Activated T-cell treated with anti-CD3 and anti-CD28 coated beads, Interleukin-2, amount 50 U/mL, for 48 hours (primary cell): ENCODE data around the gene PYCR2.

ENCODE experiments used
- DNase-seq, 2 experiments: peaks; one replicate each; pipeline ENCODE4 v3.0.0-alpha.2; 2020

PYCR2 gene

DNA sequence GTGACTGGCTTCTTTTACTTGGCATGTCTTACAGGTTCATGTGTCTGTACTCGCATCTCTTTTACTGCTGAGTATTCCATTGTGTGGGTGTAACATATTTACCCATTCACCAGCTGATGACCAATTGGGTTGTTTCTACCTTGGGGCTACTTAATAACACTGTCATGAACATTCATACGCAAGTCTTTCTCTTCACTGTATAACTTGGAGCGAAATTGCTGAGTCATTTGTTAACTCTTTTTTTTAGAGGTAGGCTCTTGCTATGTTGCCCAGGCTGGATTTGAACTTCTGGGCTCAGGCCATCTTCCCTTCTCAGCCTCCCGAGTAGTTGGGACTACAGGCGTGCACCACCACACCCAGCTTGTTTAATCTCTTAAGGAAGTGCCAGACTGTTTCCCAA lies 6.5 kb downstream of the PYCR2 start:
- no peak for DNase-seq

- no peak for DNase-seq
These were observed 6.9 kb downstream of the PYCR2 start for GRCh38 chr1:225917101-225917500.

- DNase-seq: no peak
These were observed 8.5 kb downstream of the PYCR2 start for GRCh38 chr1:225915538-225915991.

- DNase-seq: no peak
These were observed 9.1 kb downstream of the PYCR2 start for GRCh38 chr1:225914947-225915346.

GRCh38 chr1:225914391-225914790 lies 9.7 kb downstream of the PYCR2 start:
- DNase-seq: no peak

GRCh38 chr1:225911191-225912130 lies 12.6 kb downstream of the PYCR2 start:
- peak; percentile 82 to 88 for DNase-seq

GRCh38 chr1:225909477-225909876 lies 14.6 kb downstream of the PYCR2 start:
- no peak for DNase-seq

GRCh38 chr1:225908773-225909172 lies 15.3 kb downstream of the PYCR2 start:
- DNase-seq: no peak

GRCh38 chr1:225908013-225908640 lies 15.9 kb downstream of the PYCR2 start:
- no peak for DNase-seq

- no peak for DNase-seq
These were observed 16.7 kb downstream of the PYCR2 start for GRCh38 chr1:225907341-225907740.

- no peak for DNase-seq
These were observed 17.6 kb downstream of the PYCR2 start for GRCh38 chr1:225906467-225906866.

GRCh38 chr1:225903623-225904022 lies 20.4 kb downstream of the PYCR2 start:
- DNase-seq: no peak

DNA sequence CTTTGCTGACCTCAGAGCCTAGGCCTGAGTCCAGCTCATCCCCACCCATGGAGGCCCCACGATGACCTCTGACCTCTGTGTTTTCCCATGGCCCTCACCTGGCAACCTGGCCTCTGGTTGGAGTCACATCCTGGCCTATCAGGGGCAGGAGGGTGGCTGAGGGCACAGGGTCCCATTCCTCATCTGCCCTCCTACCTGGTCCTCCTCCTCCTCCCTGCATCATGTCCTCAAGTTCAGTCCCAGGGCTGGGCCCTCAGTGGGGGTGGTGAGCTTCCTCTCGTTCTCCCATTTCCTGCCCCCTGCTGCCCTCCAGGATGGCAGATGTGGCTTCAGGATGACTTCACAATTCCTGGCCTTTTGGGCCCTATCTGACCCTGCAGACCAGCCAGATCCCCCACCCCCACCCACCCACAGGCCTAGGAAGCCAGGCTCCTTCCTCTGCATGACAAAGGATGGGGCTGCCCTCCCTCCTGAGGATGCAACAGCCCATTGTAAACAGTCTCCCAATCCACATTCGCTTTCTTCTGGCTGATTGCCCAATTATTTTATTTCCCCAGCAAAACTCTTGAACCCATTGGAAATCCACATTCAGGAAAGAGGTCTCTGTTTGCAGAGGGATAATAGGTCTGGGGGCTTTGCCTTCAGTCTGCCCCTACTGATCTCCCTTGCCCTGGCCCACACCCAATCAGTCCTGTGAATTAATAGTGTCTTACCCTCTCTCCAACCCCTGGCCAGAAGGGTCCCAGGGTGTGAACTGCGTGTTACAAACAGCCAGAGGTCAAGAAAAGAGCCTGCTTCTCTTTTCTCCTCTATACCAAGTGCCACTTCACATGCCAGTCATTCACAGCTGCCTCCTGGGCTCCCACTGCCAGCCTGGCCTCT lies 24.8 kb downstream of the PYCR2 start:
- no peak for DNase-seq

GRCh38 chr1:225897595-225898514 lies 26.2 kb downstream of the PYCR2 start:
- peak in 1 of 2 experiments; percentile 40 for DNase-seq

DNA sequence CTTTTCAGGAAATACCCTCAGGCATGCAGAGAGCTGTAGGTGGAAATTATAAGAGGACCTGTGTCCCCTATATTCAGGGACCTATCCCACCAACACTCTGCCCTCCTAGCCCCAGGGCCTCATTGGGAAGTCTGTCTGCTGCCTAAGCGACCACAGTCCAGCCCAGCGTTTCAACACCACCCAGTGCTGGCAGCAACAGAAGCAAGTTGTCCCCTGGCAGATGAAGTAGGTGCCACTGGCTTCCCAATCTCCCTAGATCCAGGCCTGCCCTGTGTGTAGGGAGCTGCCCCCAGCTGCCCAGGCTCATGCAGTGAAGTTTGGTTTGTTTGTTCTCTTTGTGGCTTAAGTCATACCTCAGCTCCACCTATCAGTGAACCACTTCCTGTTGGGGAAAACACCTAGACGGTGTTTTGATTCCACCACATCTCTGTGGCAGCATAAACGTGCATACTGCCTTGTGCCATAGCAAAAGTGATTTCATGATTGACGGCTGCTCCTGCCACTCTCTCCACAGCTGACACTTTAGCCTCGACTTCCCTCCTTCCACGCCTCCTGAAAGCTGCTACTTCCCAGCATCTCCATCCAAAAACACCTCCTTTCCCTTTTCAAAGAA lies 27.0 kb downstream of the PYCR2 start:
- peak; percentile 57 to 70 for DNase-seq

GRCh38 chr1:225896494-225896893 lies 27.6 kb downstream of the PYCR2 start:
- no peak for DNase-seq

GRCh38 chr1:225892307-225892706 lies 31.7 kb downstream of the PYCR2 start:
- DNase-seq: no peak

GRCh38 chr1:225891229-225891972 lies 32.6 kb downstream of the PYCR2 start:
- DNase-seq: no peak

GRCh38 chr1:225890346-225891228 lies 33.5 kb downstream of the PYCR2 start:
- no peak for DNase-seq

- no peak for DNase-seq
These were observed 34.3 kb downstream of the PYCR2 start for GRCh38 chr1:225889743-225890142.
